RKO (cell line): Measurements from ENCODE around the gene SLC24A2.

Experiments
- DNase-seq: peaks from one replicate; pipeline ENCODE4 v3.0.0-alpha.2; 2016; ENCODE audit warnings: low spot score

The SLC24A2 gene

DNA sequence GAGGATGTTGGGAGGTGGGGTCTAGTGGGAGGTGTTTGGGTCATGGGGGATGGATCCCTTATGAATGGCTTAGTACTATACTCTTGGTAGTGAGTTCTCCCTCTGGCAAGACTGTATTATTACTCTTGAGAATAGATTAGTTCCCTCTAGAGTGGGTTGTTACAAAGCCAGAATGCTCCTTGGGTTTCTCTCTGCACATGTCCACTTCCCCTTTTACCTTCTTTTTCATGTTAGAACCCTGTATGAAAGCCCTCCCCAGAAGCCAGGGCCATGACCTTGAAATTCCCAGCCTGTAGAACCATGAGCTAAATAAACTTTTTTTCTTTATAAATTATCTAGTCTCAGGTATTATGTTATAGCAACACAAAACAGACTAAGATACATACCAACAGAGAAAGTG is 31.1 kb downstream of the SLC24A2 start:
- no peak for DNase-seq

- DNase-seq, result no peak
Observed at GRCh38 chr9:19754921-19755320, 33.9 kb downstream of the SLC24A2 start.

DNA sequence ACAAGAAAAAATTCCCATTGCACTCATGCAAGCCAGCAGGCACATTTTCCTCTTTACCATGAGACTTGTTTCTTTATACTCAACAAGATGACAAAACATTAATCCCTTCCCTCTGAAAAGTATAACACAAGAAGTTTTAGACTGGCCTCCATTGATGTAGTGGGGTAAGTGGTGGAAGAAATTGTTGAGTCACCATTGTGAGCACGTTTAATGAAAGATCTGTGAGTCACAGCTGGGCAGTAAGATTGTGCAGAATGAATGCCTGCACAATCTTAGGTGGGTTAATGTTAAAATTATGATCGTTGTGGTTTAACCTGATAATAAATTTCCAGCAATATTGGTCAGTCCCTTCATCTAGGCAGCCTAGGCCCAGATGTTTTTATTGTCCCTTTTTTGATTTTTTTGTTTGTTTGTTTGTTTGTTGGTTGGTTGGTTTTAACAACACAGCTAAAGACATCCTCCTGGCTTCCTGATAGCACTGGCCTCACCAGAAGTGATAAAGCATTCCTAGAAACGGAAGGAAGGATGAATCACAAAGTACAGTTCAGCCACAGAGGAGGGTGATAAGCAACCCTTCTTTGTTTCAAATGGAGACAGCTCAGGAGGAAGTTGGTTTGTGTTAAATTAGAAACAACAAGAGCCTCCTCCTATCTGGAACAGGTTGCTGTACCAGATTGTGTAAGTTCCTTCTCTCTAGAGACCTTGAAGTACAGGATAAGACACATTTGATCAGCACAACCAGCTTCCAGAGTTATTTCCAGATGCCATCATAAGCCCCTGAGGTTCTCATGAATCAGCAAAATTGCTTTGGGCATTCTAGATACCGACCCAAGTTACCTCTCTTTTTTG is 40.3 kb downstream of the SLC24A2 start:
- peak; percentile 20 for DNase-seq

DNA sequence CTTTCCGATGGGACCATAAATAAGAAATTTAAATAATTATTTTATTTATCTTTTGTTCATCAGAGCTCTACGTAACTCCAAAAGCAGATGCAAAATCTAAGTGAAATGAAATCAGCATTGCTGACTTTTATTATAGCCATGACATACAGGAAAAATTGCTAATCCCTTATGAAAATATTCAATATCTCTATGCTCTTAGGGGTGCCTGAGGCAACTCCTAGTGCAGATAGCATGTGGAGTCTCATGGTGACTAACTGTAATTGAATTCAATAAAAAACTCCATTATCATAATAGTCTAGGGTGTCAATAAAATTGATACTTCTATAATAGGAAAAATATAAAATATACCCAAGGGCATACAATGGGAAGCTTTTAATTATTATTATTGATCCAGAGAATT is 42.6 kb downstream of the SLC24A2 start:
- no peak for DNase-seq

- DNase-seq, result no peak
Observed at GRCh38 chr9:19741178-19741577, 47.7 kb downstream of the SLC24A2 start.
